ENCODE measurements around the gene CNTN5.

The CNTN5 gene

DNA sequence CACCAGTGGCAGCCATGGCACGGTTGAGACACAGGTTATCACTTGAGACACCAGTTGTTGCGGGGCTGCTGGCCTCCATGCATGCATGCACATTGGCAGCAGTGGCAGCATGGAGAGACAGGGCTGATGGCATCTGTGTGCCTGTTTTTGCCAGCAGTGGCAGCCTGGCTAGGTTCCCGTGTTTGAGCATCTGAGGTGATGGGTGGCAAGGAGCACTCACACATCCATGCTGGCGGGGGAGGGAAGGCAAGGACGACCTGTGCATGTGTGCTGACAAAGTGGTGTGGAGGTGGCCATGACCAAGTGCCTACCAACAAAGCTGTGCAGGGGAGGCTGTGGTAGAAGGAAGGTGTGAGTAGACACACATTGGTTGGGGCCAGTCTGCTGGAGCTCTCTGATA lies 133.5 kb downstream of the CNTN5 start:
- DNase-seq (ENCODE audit: low spot score), result no peak
- in situ Hi-C loops (cut with MboI; ENCODE audit: low sequenced_read_pairs, unreplicated experiment), result no loop called here
- TF ChIP-seq, protein P1, sequence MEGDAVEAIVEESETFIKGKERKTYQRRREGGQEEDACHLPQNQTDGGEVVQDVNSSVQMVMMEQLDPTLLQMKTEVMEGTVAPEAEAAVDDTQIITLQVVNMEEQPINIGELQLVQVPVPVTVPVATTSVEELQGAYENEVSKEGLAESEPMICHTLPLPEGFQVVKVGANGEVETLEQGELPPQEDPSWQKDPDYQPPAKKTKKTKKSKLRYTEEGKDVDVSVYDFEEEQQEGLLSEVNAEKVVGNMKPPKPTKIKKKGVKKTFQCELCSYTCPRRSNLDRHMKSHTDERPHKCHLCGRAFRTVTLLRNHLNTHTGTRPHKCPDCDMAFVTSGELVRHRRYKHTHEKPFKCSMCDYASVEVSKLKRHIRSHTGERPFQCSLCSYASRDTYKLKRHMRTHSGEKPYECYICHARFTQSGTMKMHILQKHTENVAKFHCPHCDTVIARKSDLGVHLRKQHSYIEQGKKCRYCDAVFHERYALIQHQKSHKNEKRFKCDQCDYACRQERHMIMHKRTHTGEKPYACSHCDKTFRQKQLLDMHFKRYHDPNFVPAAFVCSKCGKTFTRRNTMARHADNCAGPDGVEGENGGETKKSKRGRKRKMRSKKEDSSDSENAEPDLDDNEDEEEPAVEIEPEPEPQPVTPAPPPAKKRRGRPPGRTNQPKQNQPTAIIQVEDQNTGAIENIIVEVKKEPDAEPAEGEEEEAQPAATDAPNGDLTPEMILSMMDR (IDR thresholded peaks at IDR 0.05; ENCODE audit: borderline replicate concordance, control extremely low read depth, extremely low read depth, insufficient read depth, missing control alignments), result no peak

DNA sequence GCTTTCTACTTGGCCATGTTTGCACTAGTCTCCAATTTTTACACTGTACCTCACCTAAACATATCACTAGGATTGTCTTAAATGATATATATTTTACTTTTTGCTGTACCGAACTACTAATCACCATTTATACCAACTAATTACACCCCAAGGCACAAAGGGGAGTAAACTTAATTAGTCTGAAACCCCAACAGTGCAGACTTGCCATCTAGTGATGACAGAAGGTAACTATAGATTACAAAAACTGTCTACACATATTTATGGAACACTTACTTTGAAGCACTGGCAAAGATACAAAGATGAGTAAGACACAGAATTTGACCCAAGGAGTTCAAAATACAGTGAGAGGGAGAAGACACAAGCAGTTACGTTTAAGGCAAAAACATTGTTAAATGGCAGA lies 139.7 kb downstream of the CNTN5 start:
- TF ChIP-seq, protein P1 (IDR thresholded peaks at IDR 0.05; ENCODE audit: borderline replicate concordance, control extremely low read depth, extremely low read depth, insufficient read depth, missing control alignments), result no peak

DNA sequence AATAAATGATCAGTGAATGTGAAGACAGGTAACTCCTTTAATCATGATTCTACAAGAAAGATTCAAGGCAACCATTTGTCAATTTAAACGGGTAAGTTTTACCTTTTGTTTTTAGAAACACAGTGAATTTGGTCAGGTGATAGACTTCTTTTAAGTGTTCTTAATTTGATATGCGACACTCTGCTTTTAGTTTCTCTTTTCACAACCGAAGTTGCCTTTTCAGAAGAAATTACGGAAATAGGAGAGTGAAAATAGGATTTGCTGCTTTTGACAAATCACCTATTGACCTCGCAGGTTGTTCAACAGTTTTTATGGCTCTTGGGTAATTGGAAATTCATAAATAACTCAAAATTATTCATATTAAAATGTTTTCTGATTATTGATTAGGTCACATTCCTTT lies 142.1 kb downstream of the CNTN5 start:
- TF ChIP-seq, protein P1 (IDR thresholded peaks at IDR 0.05; ENCODE audit: borderline replicate concordance, control extremely low read depth, extremely low read depth, insufficient read depth, missing control alignments), result no peak
- in situ Hi-C loops (cut with MboI; ENCODE audit: low sequenced_read_pairs, unreplicated experiment), result no loop called here
- DNase-seq (ENCODE audit: low spot score), result no peak

More for the DNA sequence above, 139.7 kb downstream of the CNTN5 start:
- no peak for DNase-seq (ENCODE audit: low spot score)
- in situ Hi-C loops (cut with MboI; ENCODE audit: low sequenced_read_pairs, unreplicated experiment), result no loop called here

DNA sequence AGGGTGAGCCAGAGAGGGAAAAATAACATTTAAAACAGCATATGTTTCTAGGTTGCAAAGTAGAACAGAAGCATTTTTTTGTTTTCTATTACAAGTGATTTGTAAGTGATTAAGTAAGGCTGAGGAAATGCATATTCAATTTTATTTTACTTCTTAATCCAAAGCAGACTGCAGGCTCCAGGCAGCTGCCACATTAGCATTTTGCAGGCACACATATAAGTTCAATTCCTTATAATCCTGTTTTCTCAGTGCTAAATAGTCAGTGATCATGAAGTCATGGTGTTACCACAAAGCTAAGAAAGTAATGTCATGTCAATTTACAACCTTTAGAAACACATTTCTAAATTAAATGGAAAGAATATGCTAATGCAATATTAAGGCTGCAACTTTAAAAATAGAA lies 149.8 kb downstream of the CNTN5 start:
- DNase-seq (ENCODE audit: low spot score), result no peak

DNA sequence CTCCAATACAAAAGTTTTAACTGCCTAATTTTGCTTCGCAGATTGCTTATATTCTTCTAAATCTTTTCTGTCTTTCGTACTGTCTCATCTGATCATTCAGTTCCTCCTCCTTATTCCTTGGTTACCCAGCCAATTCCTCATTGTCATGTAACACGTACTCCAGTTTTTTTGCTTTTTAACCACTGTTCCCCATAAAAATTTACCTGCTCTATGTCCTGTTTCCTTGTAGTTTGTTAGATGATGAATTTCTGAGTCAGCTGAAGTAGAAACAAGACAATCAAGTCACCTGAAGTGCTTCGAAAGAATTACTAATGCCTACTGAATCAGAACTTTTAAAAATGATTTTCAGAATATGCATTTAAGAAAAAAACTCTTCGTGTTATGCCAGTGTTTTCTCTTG lies 150.6 kb downstream of the CNTN5 start:
- DNase-seq (ENCODE audit: low spot score), result no peak
- TF ChIP-seq, protein P1 (IDR thresholded peaks at IDR 0.05; ENCODE audit: borderline replicate concordance, control extremely low read depth, extremely low read depth, insufficient read depth, missing control alignments), result no peak
- in situ Hi-C loops (cut with MboI; ENCODE audit: low sequenced_read_pairs, unreplicated experiment), result no loop called here

More for the DNA sequence above, 149.8 kb downstream of the CNTN5 start:
- TF ChIP-seq, protein P1 (IDR thresholded peaks at IDR 0.05; ENCODE audit: borderline replicate concordance, control extremely low read depth, extremely low read depth, insufficient read depth, missing control alignments), result no peak
- in situ Hi-C loops (cut with MboI; ENCODE audit: low sequenced_read_pairs, unreplicated experiment), result no loop called here

DNA sequence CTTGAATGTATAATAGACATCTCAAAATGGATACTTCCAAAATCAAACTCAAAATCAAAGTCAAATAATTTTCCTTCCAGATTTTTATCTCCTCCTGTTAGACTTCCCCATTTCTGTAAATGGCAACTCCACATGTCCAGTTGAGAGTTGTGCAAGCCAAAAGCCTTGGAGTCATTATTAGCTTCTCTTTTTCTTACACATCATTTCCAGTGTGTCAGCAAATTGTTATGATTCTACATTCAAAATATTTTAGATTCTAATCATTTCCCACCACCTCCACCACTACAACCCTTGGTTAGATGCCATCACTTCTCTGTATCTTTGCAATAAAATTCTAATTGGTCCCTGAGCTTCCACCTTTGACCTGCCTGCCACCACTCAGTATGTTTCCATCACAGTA lies 155.7 kb downstream of the CNTN5 start:
- no peak for DNase-seq (ENCODE audit: low spot score)

More for the DNA sequence above, 155.7 kb downstream of the CNTN5 start:
- TF ChIP-seq, protein P1 (IDR thresholded peaks at IDR 0.05; ENCODE audit: borderline replicate concordance, control extremely low read depth, extremely low read depth, insufficient read depth, missing control alignments), result no peak
- in situ Hi-C loops (cut with MboI; ENCODE audit: low sequenced_read_pairs, unreplicated experiment), result no loop called here
